Ovary (tissue), 9 donors: Measurements from ENCODE around the gene CCDC188. TPM values are rescaled to one million over a fixed set of nuclear protein-coding genes. Genes with fewer than 3 reads are reported as not detected.

ENCODE experiments used
- DNase-seq, 5 donors: peaks; one replicate each; pipeline ENCODE4 v3.0.0-alpha.2; 2019 to 2020
- H3K27ac ChIP-seq, 2 donors: fragments of 200-600 bp; one replicate each; pipeline versions ENCODE4 v1.5.1 to v1.8.0; 2019 to 2022
- H3K27me3 ChIP-seq: fragments of 200-600 bp; one replicate; pipeline ENCODE4 v1.8.0; 2022
- H3K36me3 ChIP-seq: fragments of 200-600 bp; sonication (generic); one replicate; pipeline ENCODE4 v1.5.1; 2019
- H3K4me1 ChIP-seq: one replicate; pipeline ENCODE4 v1.8.1; 2013; ENCODE audit warnings: mild to moderate bottlenecking, moderate library complexity; ENCODE audit not compliant: insufficient read depth
- H3K4me3 ChIP-seq: fragments of 200-600 bp; sonication (generic); one replicate; pipeline ENCODE4 v1.5.1; 2017
- H3K9me3 ChIP-seq, 2 donors: fragments of 200-600 bp in 1 of 2; sonication (generic) in 1 of 2; one replicate each; pipeline versions ENCODE4 v1.5.1 to v1.8.1; 2013 to 2019; ENCODE audit warnings: mild to moderate bottlenecking in 1 of 2, moderate library complexity in 1 of 2
- CTCF ChIP-seq, 3 donors: fragments of 450-650 bp in 2 of 3; fragments of 200-600 bp in 1 of 3; IDR thresholded peaks; one replicate each; pipeline versions ENCODE4 v1.5.1 to v1.8.0; 2016 to 2022; ENCODE audit warnings: antibody characterized with exemption in 3 of 3, mild to moderate bottlenecking in 1 of 3
- EP300 ChIP-seq: sonication (generic); formaldehyde crosslinking; IDR thresholded peaks from one replicate; pipeline ENCODE4 v1.6.1; 2017; ENCODE audit warnings: antibody characterized with exemption
- POLR2A ChIP-seq: fragments of 450-650 bp; IDR thresholded peaks from one replicate; pipeline ENCODE4 v1.6.1; 2017; ENCODE audit warnings: antibody characterized with exemption, mild to moderate bottlenecking, moderate library complexity
- WGBS, 3 donors: extraction: QIAGEN DNeasy Blood & Tissue Kit in 1 of 3; methylation state at CpG; one replicate each; pipeline versions ENCODE4 v1.1.5 to v1.1.7; 2013 to 2017; 5-methylcytosine and 5-hydroxymethylcytosine counted together
- intact Hi-C, 4 donors: fragments of 100-400 bp; cut with DNase I; formaldehyde crosslinking; loops; one replicate each; pipeline versions ENCODE4 v1.11.0 to v1.15.1; 2022 to 2023
- polyA plus RNA-seq, 2 donors: library from polyadenylated mRNA; stranded (reverse); fragments of 200-250 nt in 1 of 2; fragments of 350-450 nt in 1 of 2; fragmentation: Illumina TruSeq in 1 of 2; extraction: RNeasy Lipid Tissue Mini Kit (QIAGEN cat#74804) in 1 of 2; gene quantifications; one replicate each; pipeline ENCODE4 v1.2.3, GENCODE V29; 2013 to 2014
- total RNA-seq, 7 donors: library from RNA; depleted of rRNA in 2 of 7; stranded (reverse); fragments of >200 nt in 2 of 7; fragmentation: NEBNext Ultra II Directional in 3 of 7; extraction: Animal tissue kit (Norgen Biotek cat#: 25700) in 3 of 7; gene quantifications; one replicate each; pipeline versions ENCODE4 v1.1.0 to v1.2.4, GENCODE V29; 2016 to 2023
- donor health status: DM: no; HTN: no; CAD: no; lungs with moderate emphysema.
- donor health status: DM: no; HTN: no; CAD: no.
- donor health status: Bipolar disorder and iron deficiency.
- donor health status: DM: yes; HTN: yes; CAD: no.
- donor health status: DM: no; HTN: no; CAD: no.
- donor health status: DM: yes; HTN: yes; CAD: no.

The CCDC188 gene
- total and polyA plus RNA-seq, 9 donors: 0.27 to 1.1 (median 0.42) TPM; not detected in 1

GRCh38 chr22:20141186-20142077, 9.4 kb downstream of the CCDC188 start:
- no peak for DNase-seq
- Histone ChIP-seq H3K27me3 (no peaks in the 10 kb centered on the region), H3K27ac (no peak overlapping the region), H3K4me3 (no peak overlapping the region), H3K9me3 (no peaks in the 10 kb centered on the region), H3K4me1 (peaks cover 8% of the 10 kb centered on the region), H3K36me3 (no peaks in the 10 kb centered on the region)
- no peak for TF ChIP-seq EP300
- TF ChIP-seq CTCF (IDR thresholded peaks at IDR 0.05): no peak
- TF ChIP-seq POLR2A: no peak
- WGBS, 3 donors: 73 to 84% (median 77%) methylated on average over 22 of the region's 22 CpGs
- intact Hi-C loops: no loop called here

- 79 to 87% (median 83%) methylated on average over 16 to 17 of the region's 17 CpGs for WGBS, 3 donors
These were observed 10.3 kb downstream of the CCDC188 start for GRCh38 chr22:20140521-20140964.

GRCh38 chr22:20140107-20140445, 10.8 kb downstream of the CCDC188 start:
- no peak overlapping the region for H3K4me3 ChIP-seq
- 78 to 91% (median 87%) methylated on average over 7 to 11 of the region's 11 CpGs for WGBS, 3 donors
- no peaks in the 10 kb centered on the region for H3K9me3 ChIP-seq
- H3K27me3 ChIP-seq: no peaks in the 10 kb centered on the region
- DNase-seq: no peak
- intact Hi-C loops: no loop called here
- H3K27ac ChIP-seq: no peak overlapping the region
- TF ChIP-seq POLR2A: no peak
- TF ChIP-seq CTCF (IDR thresholded peaks at IDR 0.05): no peak
- no peak for TF ChIP-seq EP300
- peaks cover 10% of the 10 kb centered on the region for H3K4me1 ChIP-seq
- H3K36me3 ChIP-seq: no peaks in the 10 kb centered on the region

More at GRCh38 chr22:20140521-20140964, 10.3 kb downstream of the CCDC188 start:
- no peaks in the 10 kb centered on the region for H3K27me3 ChIP-seq
- no peak for DNase-seq
- intact Hi-C loops: no loop called here
- H3K4me1 ChIP-seq: peaks cover 8% of the 10 kb centered on the region
- H3K27ac ChIP-seq: no peak overlapping the region
- H3K9me3 ChIP-seq: no peaks in the 10 kb centered on the region
- no peaks in the 10 kb centered on the region for H3K36me3 ChIP-seq
- TF ChIP-seq EP300 (no peak), POLR2A (no peak), CTCF (IDR thresholded peaks at IDR 0.05) (no peak)
- no peak overlapping the region for H3K4me3 ChIP-seq

GRCh38 chr22:20139391-20140106, 11.3 kb downstream of the CCDC188 start:
- no peak overlapping the region for H3K27ac ChIP-seq
- H3K27me3 ChIP-seq: no peaks in the 10 kb centered on the region
- H3K4me1 ChIP-seq: peaks cover 10% of the 10 kb centered on the region
- no peak overlapping the region for H3K4me3 ChIP-seq
- no peak for TF ChIP-seq EP300
- DNase-seq: no peak
- H3K9me3 ChIP-seq: no peaks in the 10 kb centered on the region
- intact Hi-C loops: loop anchor here in 1 of 4 donors (10.0 kb wide), 1 partner anchor 55 kb away; no protein-coding TSS in a partner anchor
- no peaks in the 10 kb centered on the region for H3K36me3 ChIP-seq
- 92 to 97% (median 95%) methylated on average over 32 to 36 of the region's 36 CpGs for WGBS, 3 donors
